Neuronal stem cell (in vitro differentiated cells): ENCODE measurements around the gene KDM4C.

Source experiments
- DNase-seq: peaks from one replicate; pipeline ENCODE4 v3.0.0-alpha.2; 2013; ENCODE audit warnings: low spot score
- H2AFZ ChIP-seq: one replicate; pipeline ENCODE4 v1.6.1; 2013; ENCODE audit warnings: mild to moderate bottlenecking, low read length, inconsistent platforms
- H2AK5ac ChIP-seq: 2 replicates; pipeline ENCODE4 v1.6.1; 2013; ENCODE audit warnings: low read depth, mild to moderate bottlenecking, inconsistent platforms, low read length, moderate library complexity, mixed read lengths
- H2BK120ac ChIP-seq: 2 replicates; pipeline ENCODE4 v1.6.1; 2013; ENCODE audit warnings: low read depth, mild to moderate bottlenecking, inconsistent platforms, low read length, moderate library complexity, mixed read lengths
- H2BK12ac ChIP-seq: one replicate; pipeline ENCODE4 v1.6.1; 2013; ENCODE audit warnings: low read length, inconsistent platforms
- H2BK15ac ChIP-seq: 2 replicates; pipeline ENCODE4 v1.6.1; 2013; ENCODE audit warnings: mild to moderate bottlenecking, low read length, inconsistent platforms, mixed read lengths
- H2BK5ac ChIP-seq: one replicate; pipeline ENCODE4 v1.6.1; 2013; ENCODE audit warnings: inconsistent platforms, mild to moderate bottlenecking, low read length, moderate library complexity
- H3K14ac ChIP-seq: one replicate; pipeline ENCODE4 v1.6.1; 2013; ENCODE audit warnings: low read length, inconsistent platforms
- H3K18ac ChIP-seq: 2 replicates; pipeline ENCODE4 v1.6.1; 2013; ENCODE audit warnings: low read length, inconsistent platforms
- H3K23ac ChIP-seq: 2 replicates; pipeline ENCODE4 v1.6.1; 2013; ENCODE audit warnings: low read depth, mild to moderate bottlenecking, mixed read lengths, low read length, inconsistent platforms; ENCODE audit not compliant: poor library complexity
- H3K27ac ChIP-seq: replicated peaks from 3 replicates; pipeline ENCODE4 v1.5.1; 2013; ENCODE audit warnings: low read length, inconsistent platforms
- H3K27me3 ChIP-seq, 3 experiments: 2 replicates each; pipeline ENCODE4 v1.6.1; 2013; ENCODE audit warnings: low read length in 3 of 3, mild to moderate bottlenecking in 2 of 3, inconsistent platforms in 1 of 3, low read depth in 1 of 3, mixed read lengths in 1 of 3, moderate library complexity in 1 of 3; ENCODE audit not compliant: control insufficient read depth in 3 of 3, insufficient read depth in 3 of 3
- H3K36me3 ChIP-seq, 2 donors: replicated peaks in 1 of 2; 2 replicates each; pipeline ENCODE4 v1.6.1; 2013; ENCODE audit warnings: low read length in 2 of 2; ENCODE audit not compliant: control insufficient read depth in 2 of 2, insufficient read depth in 2 of 2
- H3K4ac ChIP-seq: 2 replicates; pipeline ENCODE4 v1.6.1; 2013; ENCODE audit warnings: inconsistent platforms, mild to moderate bottlenecking, low read length, moderate library complexity
- H3K4me1 ChIP-seq, 2 donors: 1 replicate in 1 of 2; 2 replicates in 1 of 2; pipeline ENCODE4 v1.6.1; 2013; ENCODE audit warnings: low read length in 2 of 2, low read depth in 1 of 2; ENCODE audit not compliant: control insufficient read depth in 2 of 2, insufficient read depth in 1 of 2
- H3K4me2 ChIP-seq: one replicate; pipeline ENCODE4 v1.6.1; 2013; ENCODE audit warnings: mild to moderate bottlenecking, low read length, inconsistent platforms; ENCODE audit not compliant: insufficient read depth, poor library complexity, severe bottlenecking
- H3K4me3 ChIP-seq, 2 donors: 2 replicates each; pipeline ENCODE4 v1.5.1; 2013; ENCODE audit warnings: low read length in 2 of 2, mild to moderate bottlenecking in 2 of 2, inconsistent platforms in 1 of 2, moderate library complexity in 1 of 2
- H3K79me1 ChIP-seq: one replicate; pipeline ENCODE4 v1.6.1; 2013; ENCODE audit warnings: low read depth, mild to moderate bottlenecking, inconsistent platforms, low read length, moderate library complexity
- H3K9ac ChIP-seq: one replicate; pipeline ENCODE4 v1.6.1; 2013; ENCODE audit warnings: mild to moderate bottlenecking, low read depth, low read length, inconsistent platforms; ENCODE audit not compliant: poor library complexity
- H3K9me3 ChIP-seq, 2 donors: replicated peaks in 1 of 2; 2 replicates each; pipeline versions ENCODE3 to v1.6.1; 2013; ENCODE audit warnings: low read length in 2 of 2, mild to moderate bottlenecking in 2 of 2, inconsistent platforms in 1 of 2, low read depth in 1 of 2, mixed read lengths in 1 of 2, moderate library complexity in 1 of 2; ENCODE audit not compliant: control insufficient read depth in 2 of 2, insufficient read depth in 1 of 2
- H4K8ac ChIP-seq: one replicate; pipeline ENCODE4 v1.6.1; 2013; ENCODE audit warnings: low read depth, mild to moderate bottlenecking, inconsistent platforms, low read length, moderate library complexity
- H4K91ac ChIP-seq: one replicate; pipeline ENCODE4 v1.6.1; 2013; ENCODE audit warnings: low read length, low read depth, mild to moderate bottlenecking, inconsistent platforms; ENCODE audit not compliant: poor library complexity
- WGBS, 2 donors: extraction: QIAGEN DNeasy Blood & Tissue Kit; methylation state at CpG; one replicate each; pipeline ENCODE4 v1.1.7; 2013; ENCODE audit warnings: missing lambda C conversion rate in 2 of 2, mixed read lengths in 1 of 2; ENCODE audit not compliant: insufficient read length in 2 of 2, insufficient replicate concordance in 1 of 2; ENCODE audit errors: extremely low coverage in 2 of 2; 5-methylcytosine and 5-hydroxymethylcytosine counted together

Gene KDM4C

GRCh38 chr9:6834306-6834705 is 76.5 kb downstream of the KDM4C start:
- Histone ChIP-seq H3K27me3 (peaks cover 0 to 3% (median 0%) of the 10 kb centered on the region in 3 experiments), H2BK120ac (no peak overlapping the region), H4K8ac (no peak overlapping the region), H3K4me3 (no peak overlapping the region), H3K9ac (no peak overlapping the region), H2BK15ac (peak overlapping the region; percentile 21), H3K4ac (no peak overlapping the region), H2BK5ac (no peak overlapping the region), H3K4me2 (no peak overlapping the region), H3K23ac (peak overlapping the region; percentile 29), H2AFZ (no peak overlapping the region), H3K9me3 (peaks cover 0 to 7% of the 10 kb centered on the region in 2 donors), H3K18ac (peak overlapping the region; percentile 72), H2AK5ac (no peak overlapping the region), H3K14ac (peak overlapping the region; percentile 41), H3K79me1 (no peaks in the 10 kb centered on the region), H2BK12ac (no peak overlapping the region), H3K36me3 (peaks cover 2 to 6% of the 10 kb centered on the region in 2 donors), H3K27ac (no peak overlapping the region), H3K4me1 (peaks cover 0 to 2% of the 10 kb centered on the region in 2 donors), H4K91ac (no peak overlapping the region)
- DNase-seq = no peak
- WGBS, 2 donors = no CpG with 5 or more reads among the region's 20 CpGs

DNA sequence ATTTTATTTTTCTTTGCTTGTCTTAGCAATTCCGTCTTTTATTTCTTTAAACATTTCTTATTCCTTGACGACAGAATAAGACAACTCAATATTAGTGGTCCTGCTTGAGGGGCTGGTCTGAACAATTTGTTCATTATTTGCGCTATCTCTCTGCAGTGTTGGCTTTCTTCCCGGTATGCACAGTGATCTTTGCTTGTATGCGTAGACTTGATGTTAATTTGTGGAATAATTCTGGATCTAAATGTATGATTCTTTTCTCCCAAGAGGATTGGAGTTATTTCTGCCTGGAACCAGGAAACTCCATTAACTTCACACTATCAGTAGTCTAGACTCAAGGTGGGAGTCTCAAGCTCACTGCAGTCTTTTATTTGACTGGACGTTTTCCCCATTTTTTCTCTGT is 80.4 kb downstream of the KDM4C start:
- Histone ChIP-seq H3K27ac (no peak overlapping the region), H2BK5ac (no peak overlapping the region), H3K79me1 (no peaks in the 10 kb centered on the region), H3K4ac (no peak overlapping the region), H2BK120ac (no peak overlapping the region), H2BK12ac (no peak overlapping the region), H3K27me3 (no peaks in the 10 kb centered on the region), H3K4me3 (no peak overlapping the region), H3K4me1 (peaks cover 0 to 2% of the 10 kb centered on the region in 2 donors), H3K9ac (no peak overlapping the region), H2AFZ (no peak overlapping the region), H3K23ac (no peak overlapping the region), H3K9me3 (peaks cover 0 to 4% of the 10 kb centered on the region in 2 donors), H4K8ac (no peak overlapping the region), H3K14ac (no peak overlapping the region), H2BK15ac (no peak overlapping the region), H2AK5ac (no peak overlapping the region), H3K18ac (no peak overlapping the region), H4K91ac (no peak overlapping the region), H3K4me2 (no peak overlapping the region), H3K36me3 (peaks cover 0 to 6% of the 10 kb centered on the region in 2 donors)
- no peak for DNase-seq
- WGBS, 2 donors = no CpG with 5 or more reads among the region's 6 CpGs

GRCh38 chr9:6842584-6842947 is 84.8 kb downstream of the KDM4C start:
- H3K79me1 ChIP-seq = no peaks in the 10 kb centered on the region
- no peak overlapping the region for H2BK15ac ChIP-seq
- H2AK5ac ChIP-seq = no peak overlapping the region
- no peak overlapping the region for H3K14ac ChIP-seq
- no peak overlapping the region for H2BK5ac ChIP-seq
- H3K23ac ChIP-seq = no peak overlapping the region
- H3K18ac ChIP-seq = no peak overlapping the region
- H3K27me3 ChIP-seq = no peaks in the 10 kb centered on the region
- no CpG with 5 or more reads among the region's 3 CpGs for WGBS, 2 donors
- H3K4ac ChIP-seq = no peak overlapping the region
- no peak overlapping the region for H2BK120ac ChIP-seq
- H4K8ac ChIP-seq = no peak overlapping the region
- peaks cover 0 to 3% of the 10 kb centered on the region in 2 donors for H3K4me1 ChIP-seq
- H3K4me2 ChIP-seq = no peak overlapping the region
- H2BK12ac ChIP-seq = no peak overlapping the region
- H3K27ac ChIP-seq = no peak overlapping the region
- H3K9me3 ChIP-seq = no peaks in the 10 kb centered on the region
- H3K36me3 ChIP-seq = no peaks in the 10 kb centered on the region
- H3K9ac ChIP-seq = no peak overlapping the region
- H2AFZ ChIP-seq = no peak overlapping the region
- H4K91ac ChIP-seq = no peak overlapping the region
- no peak overlapping the region for H3K4me3 ChIP-seq
- DNase-seq = no peak

DNA sequence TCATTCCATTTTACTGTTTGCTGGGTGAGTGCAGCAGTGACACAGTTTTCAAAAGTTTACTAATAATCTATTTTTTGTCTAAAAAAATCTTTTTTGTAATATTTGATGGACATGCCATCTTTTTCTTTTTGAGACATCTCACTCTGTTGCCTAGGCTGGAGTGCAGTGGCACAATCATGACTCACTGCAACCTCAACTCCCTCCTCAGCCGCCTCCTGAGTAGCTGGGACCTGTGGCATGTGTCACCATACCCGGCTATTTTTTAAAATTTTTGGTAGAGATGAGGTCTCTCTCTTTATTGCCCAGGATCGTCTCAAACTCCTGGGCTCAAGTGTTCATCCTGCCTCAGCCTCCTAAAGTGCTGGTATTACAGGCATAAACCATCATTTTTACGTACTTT is 86.0 kb downstream of the KDM4C start:
- Histone ChIP-seq H3K4me1 (peaks cover 0 to 3% of the 10 kb centered on the region in 2 donors), H2BK12ac (no peak overlapping the region), H2BK5ac (no peak overlapping the region), H3K18ac (no peak overlapping the region), H3K27ac (no peak overlapping the region), H3K79me1 (no peaks in the 10 kb centered on the region), H3K36me3 (no peaks in the 10 kb centered on the region), H2BK15ac (no peak overlapping the region), H2AK5ac (no peak overlapping the region), H3K27me3 (no peaks in the 10 kb centered on the region), H3K9me3 (no peaks in the 10 kb centered on the region), H3K23ac (no peak overlapping the region), H3K4me2 (no peak overlapping the region), H4K8ac (no peak overlapping the region), H2BK120ac (no peak overlapping the region), H3K4ac (no peak overlapping the region), H4K91ac (no peak overlapping the region), H3K14ac (no peak overlapping the region), H2AFZ (no peak overlapping the region), H3K4me3 (no peak overlapping the region), H3K9ac (no peak overlapping the region)
- DNase-seq = no peak
- WGBS, 2 donors = no CpG with 5 or more reads among the region's 4 CpGs
